K562 (cell line): ENCODE measurements around the gene CD226. TPM values are rescaled to one million over a fixed set of nuclear protein-coding genes. Genes with fewer than 3 reads are reported as not detected.

Source experiments
- ATAC-seq: fragments of 200-7000 bp; cut with Tn5 transposase; 3 replicates; pipeline ENCODE4 v1.9.1; 2020; ENCODE audit warnings: moderate library complexity
- BruUV-seq: library from RNA; stranded (reverse); fragments of 400-500 nt; replicated peaks from 2 replicates; lab custom pipeline; 2021; lab: Mats Ljungman, UMichigan
- CTCF ChIA-PET: fragments of 300-600 bp; formaldehyde crosslinking; extraction: SDS; loops from one replicate; lab custom pipeline; 2021; ENCODE audit warnings: low intra/inter-chr PET ratio; lab: Yijun Ruan, JAX
- POLR2A ChIA-PET: fragments of 300-600, 350-650 bp; sonication (Branson Sonifier 250); formaldehyde crosslinking; extraction: SDS; loops from one replicate; lab custom pipeline; 2021; ENCODE audit warnings: antibody characterized with exemption, inconsistent platforms; lab: Yijun Ruan, JAX
- DNase-seq, 4 experiments: peaks; one replicate each; pipeline versions ENCODE4 v3.0.0 to v3.0.0-alpha.2; 2011 to 2018; ENCODE audit warnings: low spot score in 3 of 4, mixed read lengths in 3 of 4; ENCODE audit errors: extremely low read depth in 1 of 4
- FAIRE-seq: peaks from 2 replicates; lab custom pipeline; 2011; peaks lifted over from hg19 to GRCh38; lab: Jason Lieb, UNC
- H2AFZ ChIP-seq: 2 replicates; pipeline ENCODE4 v1.6.0; 2011; ENCODE audit warnings: low read depth, low read length, control low read depth, inconsistent platforms
- H3K27ac ChIP-seq: fragments of 200-600 bp; 3 replicates; pipeline ENCODE4 v1.8.0; 2011; ENCODE audit warnings: low read depth, mild to moderate bottlenecking, control low read depth, inconsistent platforms, low read length, moderate library complexity, mixed read lengths; ENCODE audit errors: extremely low read depth
- H3K27me3 ChIP-seq, 2 experiments: fragments of 300-600 bp in 1 of 2; 2 replicates in 1 of 2; 3 replicates in 1 of 2; pipeline versions ENCODE4 v1.6.0 to v1.8.0; 2011; ENCODE audit warnings: inconsistent platforms in 2 of 2, low read length in 2 of 2, mild to moderate bottlenecking in 1 of 2, mixed read lengths in 1 of 2, moderate library complexity in 1 of 2; ENCODE audit not compliant: control insufficient read depth in 2 of 2, insufficient read depth in 2 of 2
- H3K36me3 ChIP-seq: fragments of 300-600 bp; 3 replicates; pipeline ENCODE4 v1.8.0; 2011; ENCODE audit warnings: mild to moderate bottlenecking, low read length, inconsistent platforms; ENCODE audit not compliant: control insufficient read depth, insufficient read depth
- H3K4me1 ChIP-seq, 2 experiments: fragments of 200-600 bp in 1 of 2; replicated peaks in 1 of 2; 2 replicates in 1 of 2; 3 replicates in 1 of 2; pipeline versions ENCODE4 v1.5.1 to v1.8.0; 2011; ENCODE audit warnings: inconsistent platforms in 2 of 2, low read length in 2 of 2, mild to moderate bottlenecking in 1 of 2, mixed read lengths in 1 of 2, moderate library complexity in 1 of 2; ENCODE audit not compliant: control insufficient read depth in 2 of 2, insufficient read depth in 2 of 2
- H3K4me2 ChIP-seq: 2 replicates; pipeline ENCODE4 v1.6.1; 2011; ENCODE audit warnings: low read length, control low read depth, inconsistent platforms, mixed read lengths; ENCODE audit not compliant: insufficient read depth
- H3K4me3 ChIP-seq: fragments of 200-600 bp; sonication (generic), shearing (Covaris generic); 2 replicates; pipeline ENCODE4 v1.5.1; 2016; ENCODE audit warnings: control low read depth, inconsistent platforms
- H3K79me2 ChIP-seq: fragments of 200-600 bp; 3 replicates; pipeline ENCODE4 v1.8.0; 2011; ENCODE audit warnings: low read length, inconsistent platforms; ENCODE audit not compliant: control insufficient read depth, insufficient read depth
- H3K9ac ChIP-seq, 2 experiments: 2 replicates each; pipeline versions ENCODE4 v1.6.0 to v1.6.1; 2011; ENCODE audit warnings: low read depth in 2 of 2, low read length in 2 of 2, control low read depth in 1 of 2, inconsistent platforms in 1 of 2, mild to moderate bottlenecking in 1 of 2, mixed read lengths in 1 of 2; ENCODE audit not compliant: insufficient read depth in 1 of 2
- H3K9me1 ChIP-seq: one replicate; pipeline ENCODE4 v1.6.0; 2011; ENCODE audit warnings: inconsistent platforms, mild to moderate bottlenecking, low read length, moderate library complexity; ENCODE audit not compliant: control insufficient read depth, insufficient read depth
- H3K9me3 ChIP-seq: replicated peaks from 2 replicates; pipeline ENCODE4 v1.5.1; 2011; ENCODE audit warnings: low read depth, low read length, inconsistent platforms; ENCODE audit not compliant: control insufficient read depth, insufficient read depth
- H4K20me1 ChIP-seq: replicated peaks from 2 replicates; pipeline ENCODE4 v1.6.1; 2011; ENCODE audit warnings: low read length, inconsistent platforms, mixed read lengths; ENCODE audit not compliant: control insufficient read depth, insufficient read depth
- DACH1 ChIP-seq: fragments of 450-650 bp; IDR thresholded peaks from 2 replicates; pipeline ENCODE4 v1.6.1; 2018; ENCODE audit not compliant: partially characterized antibody
- ELF2 ChIP-seq: fragments of 250-450 bp; sonication (Bioruptor Pico); IDR thresholded peaks from 2 replicates; pipeline ENCODE4 v1.5.0; 2021; ENCODE audit warnings: mild to moderate bottlenecking
- KAT7 ChIP-seq: sonication (generic); formaldehyde crosslinking; IDR thresholded peaks from 2 replicates; pipeline ENCODE4 v1.8.0; 2022; ENCODE audit warnings: missing genetic modification reagents, mild to moderate bottlenecking, borderline replicate concordance
- NFE2 ChIP-seq: IDR thresholded peaks from 2 replicates; pipeline ENCODE4 v1.6.1; 2014; ENCODE audit warnings: antibody characterized with exemption, low read depth
- PTBP1 ChIP-seq: fragments of 200-400 bp; formaldehyde crosslinking; IDR thresholded peaks from 2 replicates; pipeline ENCODE4 v1.6.1; 2017; ENCODE audit warnings: low read depth, low read length
- RBM34 ChIP-seq: fragments of 200-400 bp; formaldehyde crosslinking; IDR thresholded peaks from 2 replicates; pipeline ENCODE4 v1.6.1; 2018; ENCODE audit warnings: low read length, borderline replicate concordance; ENCODE audit not compliant: insufficient read depth
- SMAD2 ChIP-seq: fragments of 150-350 bp; IDR thresholded peaks from 2 replicates; pipeline ENCODE4 v1.6.1; 2014; ENCODE audit warnings: low read depth, mild to moderate bottlenecking, low read length
- SMARCE1 ChIP-seq: fragments of 450-650 bp; IDR thresholded peaks from 2 replicates; pipeline ENCODE4 v1.7.1; 2016; ENCODE audit warnings: mild to moderate bottlenecking
- THRAP3 ChIP-seq: fragments of 450-650 bp; IDR thresholded peaks from 2 replicates; pipeline ENCODE4 v1.6.1; 2016; ENCODE audit warnings: mild to moderate bottlenecking, inconsistent platforms, borderline replicate concordance
- ZKSCAN8 ChIP-seq: fragments of 200-800 bp; sonication (Bioruptor generic); IDR thresholded peaks from 2 replicates; pipeline ENCODE4 v1.6.1; 2016; ENCODE audit warnings: missing genetic modification characterization, missing compliant biosample characterization
- ZNF584 ChIP-seq: fragments of 200-800 bp; sonication (Bioruptor generic); IDR thresholded peaks from 2 replicates; pipeline ENCODE4 v1.6.1; 2016; ENCODE audit warnings: low read depth, mild to moderate bottlenecking, missing genetic modification characterization, missing compliant biosample characterization
- WGBS: fragments of 100-300 bp; shearing (Covaris generic); methylation state at CpG from one replicate; pipeline ENCODE4 v1.1.6; 2016; ENCODE audit warnings: low coverage, mixed read lengths; ENCODE audit not compliant: insufficient coverage; ENCODE audit errors: missing lambda C conversion rate; 5-methylcytosine and 5-hydroxymethylcytosine counted together
- in situ Hi-C: fragments of 300-500 bp; cut with MboI; formaldehyde crosslinking; loops from 4 replicates; pipeline ENCODE4 v1.15.0; 2018; ENCODE audit warnings: inconsistent platforms, mixed read lengths
- intact Hi-C: fragments of 100-400 bp; cut with micrococcal nuclease; formaldehyde crosslinking; loops from 2 replicates; pipeline ENCODE4 v1.14.2; 2022
- polyA plus RNA-seq, 8 experiments: library from polyadenylated mRNA; depleted of rRNA in 4 of 8; stranded (reverse) in 5 of 8; unstranded in 3 of 8; fragments of >200 nt; fragmentation: Nextera tagmentation in 2 of 8; fragmentation: Illumina TruSeq in 1 of 8; extraction: Ambion mirVana in 2 of 8; extraction: Trizol in 1 of 8; gene quantifications; 2 replicates each; pipeline versions ENCODE4 v1.2.1 to v1.2.3, GENCODE V29; 2011 to 2014; ENCODE audit warnings: inconsistent platforms in 1 of 8, missing spikeins in 1 of 8
- total RNA-seq, 7 experiments: library from RNA; depleted of rRNA in 6 of 7; stranded (reverse); fragments of >200 nt in 6 of 7; fragmentation: Illumina TruSeq in 2 of 7; extraction: Trizol in 2 of 7; gene quantifications; 2 replicates each; pipeline versions ENCODE4 v1.2.1 to v1.2.3, GENCODE V29; 2011 to 2021; ENCODE audit warnings: low replicate concordance in 1 of 7

Gene CD226
- total and polyA plus RNA-seq, 9 of the 15 experiments (the other 6 are each of a cell fraction or from before 2014, with no cell fraction given) = 0.32 to 1.7 (median 0.80) TPM

DNA sequence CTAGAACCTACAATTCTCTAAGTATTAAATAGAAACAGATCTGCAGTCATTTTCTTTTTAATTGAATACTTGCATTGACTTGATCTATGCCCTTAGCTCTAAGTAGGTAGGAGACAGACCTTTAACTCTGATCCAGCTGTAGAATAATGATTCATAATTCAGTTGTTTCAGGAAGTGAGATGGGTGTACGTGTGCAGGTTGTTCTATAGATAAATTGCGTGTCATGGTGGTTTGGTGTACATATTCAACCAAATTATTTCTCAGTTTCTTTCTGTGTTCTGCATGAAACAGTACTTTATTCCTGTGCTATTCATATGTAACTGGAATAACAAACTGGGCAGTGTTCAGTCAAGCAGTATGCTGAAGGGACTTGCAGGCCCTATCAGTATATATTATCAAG lies 34.3 kb upstream of the CD226 start (continued):
- TF ChIP-seq DACH1 (no peak), THRAP3 (no peak), ELF2 (CRISPR knock-in tag) (no peak), SMAD2 (no peak), NFE2 (no peak)

DNA sequence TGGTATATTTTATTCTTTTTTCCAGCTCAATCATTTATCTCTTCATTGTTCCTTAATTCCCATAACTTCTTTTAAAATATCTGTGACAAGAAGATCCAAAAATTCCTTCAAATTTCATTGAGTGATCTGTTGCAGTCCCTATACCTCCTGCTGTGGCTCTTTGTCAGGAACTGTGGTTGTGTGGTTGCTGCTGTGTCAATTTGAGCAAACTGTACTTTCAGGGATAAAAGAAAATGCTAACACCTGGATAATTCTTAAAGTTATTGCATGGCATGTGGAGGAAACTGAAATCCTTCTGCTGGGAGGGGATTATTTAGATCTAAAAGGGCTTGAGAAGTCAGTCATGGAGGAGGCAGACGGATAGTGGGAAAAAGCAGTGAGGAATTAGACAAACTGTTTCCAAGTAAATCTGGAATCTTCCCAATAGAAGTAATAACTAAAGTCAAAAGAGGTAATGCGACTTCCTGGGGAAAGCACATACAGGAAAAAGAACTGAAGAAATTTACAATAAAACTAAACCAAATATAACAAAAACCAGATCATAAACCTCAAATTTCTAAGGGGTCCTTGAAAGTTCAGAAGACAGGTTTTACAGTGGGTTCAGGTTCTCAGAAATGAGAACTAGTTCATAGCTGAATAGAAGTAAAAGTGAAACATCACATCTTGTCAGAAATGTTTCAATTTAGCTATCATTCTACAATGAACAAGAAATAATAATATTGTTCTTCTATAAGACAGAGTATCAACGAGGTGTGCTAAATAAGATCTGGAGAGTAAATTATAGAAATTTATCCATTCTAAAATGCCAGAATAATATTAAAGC lies 33.5 kb upstream of the CD226 start:
- FAIRE-seq = no peak
- Histone ChIP-seq H3K9me3 (no peaks in the 10 kb centered on the region), H3K4me3 (no peak overlapping the region), H3K9ac (no peak overlapping the region), H3K27me3 (no peaks in the 10 kb centered on the region), H3K4me1 (peaks cover 0 to 9% of the 10 kb centered on the region in 2 experiments; a peak in 2 of 5 replicates), H3K36me3 (no peaks in the 10 kb centered on the region), H3K79me2 (no peaks in the 10 kb centered on the region), H2AFZ (no peak overlapping the region), H3K9me1 (no peaks in the 10 kb centered on the region), H3K27ac (no peak overlapping the region), H4K20me1 (no peaks in the 10 kb centered on the region), H3K4me2 (no peak overlapping the region)
- ATAC-seq = no peak
- in situ Hi-C loops = no loop called here
- DNase-seq = no peak
- CTCF ChIA-PET = no interaction called here
- 86% methylated on average over 3 of the region's 3 CpGs for WGBS
- POLR2A ChIA-PET = no interaction called here
- intact Hi-C loops = no loop called here
- no TSS peak for BruUV-seq
- no peak for TF ChIP-seq SMARCE1
- no peak for TF ChIP-seq ZKSCAN8 (CRISPR knock-in tag)
- no peak for TF ChIP-seq PTBP1
- TF ChIP-seq RBM34 = no peak
- no peak for TF ChIP-seq KAT7 (CRISPR knock-in tag)
- no peak for TF ChIP-seq ZNF584 (CRISPR knock-in tag)
